Endothelial cell of umbilical vein (primary cell): ENCODE results near the gene DOCK6. TPM values are rescaled to one million over a fixed set of nuclear protein-coding genes. Genes with fewer than 3 reads are reported as not detected.
A peak's percentile ranks its signal among the peaks of the same experiment; 100 is the strongest.

Source experiments
- BruUV-seq: library from RNA; stranded (reverse); fragments of 400-500 nt; replicated peaks from 2 replicates; lab custom pipeline; 2021; lab: Mats Ljungman, UMichigan
- CTCF ChIA-PET: fragments of 300-600, 350-600 bp; sonication (Branson Sonifier 250); formaldehyde crosslinking; loops from one replicate; lab custom pipeline; 2021; ENCODE audit warnings: antibody characterized with exemption, inconsistent platforms; lab: Charles Lee
- POLR2A ChIA-PET: fragments of 300-600, 350-600 bp; sonication (Branson Sonifier 250); formaldehyde crosslinking; loops from one replicate; lab custom pipeline; 2021; ENCODE audit warnings: antibody characterized with exemption, inconsistent platforms; lab: Charles Lee
- DNase-seq: peaks from one replicate; pipeline ENCODE4 v3.0.0-alpha.2; 2011; ENCODE audit warnings: low read depth, low spot score
- FAIRE-seq: peaks from 2 replicates; lab custom pipeline; 2011; peaks lifted over from hg19 to GRCh38; lab: Jason Lieb, UNC
- H2AFZ ChIP-seq: 2 replicates; pipeline ENCODE4 v1.6.0; 2012; ENCODE audit warnings: low read depth, low read length, control low read depth, inconsistent platforms
- H3K27ac ChIP-seq: 2 replicates; pipeline ENCODE4 v1.5.1; 2011; ENCODE audit warnings: low read depth, mild to moderate bottlenecking, control low read depth, low read length, moderate library complexity; ENCODE audit not compliant: insufficient read depth
- H3K27me3 ChIP-seq, 2 experiments: 2 replicates each; pipeline versions ENCODE4 v1.6.0 to v1.6.1; 2011; ENCODE audit warnings: low read length in 2 of 2, mixed read lengths in 1 of 2; ENCODE audit not compliant: control insufficient read depth in 2 of 2, insufficient read depth in 2 of 2
- H3K36me3 ChIP-seq, 2 experiments: 2 replicates in 1 of 2; 3 replicates in 1 of 2; pipeline ENCODE4 v1.5.1; 2011; ENCODE audit warnings: low read length in 2 of 2, mild to moderate bottlenecking in 1 of 2, moderate library complexity in 1 of 2; ENCODE audit not compliant: control insufficient read depth in 2 of 2, insufficient read depth in 2 of 2; ENCODE audit errors: extremely low read depth in 1 of 2
- H3K4me1 ChIP-seq: 3 replicates; pipeline ENCODE4 v1.5.1; 2011; ENCODE audit warnings: mild to moderate bottlenecking, low read length; ENCODE audit not compliant: control insufficient read depth, insufficient read depth; ENCODE audit errors: extremely low read depth
- H3K4me2 ChIP-seq: 2 replicates; pipeline ENCODE4 v1.6.1; 2011; ENCODE audit warnings: low read length, control low read depth, mixed read lengths; ENCODE audit not compliant: insufficient read depth
- H3K4me3 ChIP-seq, 3 experiments: fragments of 200-600 bp in 1 of 3; sonication (generic), shearing (Covaris generic) in 1 of 3; replicated peaks in 1 of 3; 2 replicates each; pipeline ENCODE4 v1.5.1; 2011 to 2016; ENCODE audit warnings: control low read depth in 3 of 3, low read length in 3 of 3, mild to moderate bottlenecking in 2 of 3, inconsistent platforms in 1 of 3, low read depth in 1 of 3, moderate library complexity in 1 of 3; ENCODE audit not compliant: insufficient read depth in 1 of 3
- H3K79me2 ChIP-seq: 2 replicates; pipeline ENCODE4 v1.6.0; 2012; ENCODE audit warnings: low read length, inconsistent platforms; ENCODE audit not compliant: control insufficient read depth, insufficient read depth
- H3K9ac ChIP-seq: replicated peaks from 2 replicates; pipeline ENCODE3; 2011; ENCODE audit warnings: low read length, control low read depth; ENCODE audit not compliant: insufficient read depth; ENCODE audit errors: extremely low read depth
- H3K9me1 ChIP-seq: replicated peaks from 3 replicates; pipeline ENCODE4 v1.6.0; 2011; ENCODE audit warnings: mild to moderate bottlenecking, low read length; ENCODE audit not compliant: control insufficient read depth, insufficient read depth; ENCODE audit errors: extremely low read depth
- H3K9me3 ChIP-seq: replicated peaks from 2 replicates; pipeline ENCODE4 v1.5.1; 2012; ENCODE audit warnings: low read length, inconsistent platforms; ENCODE audit not compliant: control insufficient read depth, insufficient read depth
- H4K20me1 ChIP-seq: replicated peaks from 2 replicates; pipeline ENCODE3; 2011; ENCODE audit warnings: mild to moderate bottlenecking, low read length; ENCODE audit not compliant: control insufficient read depth, insufficient read depth; ENCODE audit errors: extremely low read depth
- CTCF ChIP-seq, 2 donors: IDR thresholded peaks; 1 replicate in 1 of 2; 2 replicates in 1 of 2; pipeline ENCODE4 v1.5.1; 2011; ENCODE audit warnings: low read length in 2 of 2, mild to moderate bottlenecking in 2 of 2, moderate library complexity in 2 of 2, control low read depth in 1 of 2, inconsistent platforms in 1 of 2, low read depth in 1 of 2; ENCODE audit not compliant: insufficient read depth in 1 of 2; ENCODE audit errors: extremely low read depth in 1 of 2
- EZH2 ChIP-seq: IDR thresholded peaks from 2 replicates; pipeline ENCODE4 v1.6.1; 2012; ENCODE audit warnings: borderline replicate concordance, low read depth, mild to moderate bottlenecking, moderate library complexity, low read length, inconsistent platforms; ENCODE audit not compliant: severe bottlenecking
- FOS ChIP-seq: IDR thresholded peaks from 2 replicates; pipeline ENCODE4 v1.6.1; 2011; ENCODE audit warnings: mild to moderate bottlenecking, low read length, moderate library complexity, borderline replicate concordance; ENCODE audit not compliant: insufficient read depth
- GATA2 ChIP-seq: IDR thresholded peaks from 2 replicates; pipeline ENCODE4 v1.7.0; 2011; ENCODE audit warnings: low read depth, mild to moderate bottlenecking, moderate library complexity, mixed read lengths, low read length; ENCODE audit not compliant: insufficient read length, insufficient read depth
- JUN ChIP-seq: IDR thresholded peaks from 2 replicates; pipeline ENCODE4 v1.6.1; 2011; ENCODE audit warnings: borderline replicate concordance, low read depth; ENCODE audit not compliant: insufficient read length, insufficient read depth
- MAX ChIP-seq: IDR thresholded peaks from 2 replicates; pipeline ENCODE4 v1.6.1; 2011; ENCODE audit not compliant: insufficient read depth, insufficient read length
- MYC ChIP-seq: IDR thresholded peaks from one replicate; pipeline ENCODE4 v1.6.1; 2011; ENCODE audit warnings: mild to moderate bottlenecking, low read depth, low read length
- POLR2A ChIP-seq: IDR thresholded peaks from 2 replicates; pipeline ENCODE4 v1.6.1; 2012; ENCODE audit warnings: low read depth, mild to moderate bottlenecking, control low read depth, low read length
- POLR2AphosphoS5 ChIP-seq: IDR thresholded peaks from 2 replicates; pipeline ENCODE4 v1.6.1; 2012; ENCODE audit warnings: low read depth, mild to moderate bottlenecking, control low read depth, low read length, moderate library complexity; ENCODE audit not compliant: insufficient read depth
- dilution Hi-C: fragments of 300-500 bp; cut with MboI; formaldehyde crosslinking; loops from one replicate; pipeline ENCODE4 v1.15.0; 2019; ENCODE audit warnings: low sequenced_read_pairs; ENCODE audit not compliant: extremely low pct_ligation_motif_present
- intact Hi-C: fragments of 100-400 bp; cut with micrococcal nuclease; formaldehyde crosslinking; loops from one replicate; pipeline ENCODE4 v1.10.0; 2022
- polyA plus RNA-seq, 4 experiments: library from polyadenylated mRNA; depleted of rRNA in 3 of 4; stranded (reverse) in 3 of 4; unstranded in 1 of 4; fragments of >200 nt; gene quantifications; 2 replicates each; pipeline versions ENCODE4 v1.2.1 to v1.2.3, GENCODE V29; 2011 to 2012; ENCODE audit warnings: missing spikeins in 1 of 4
- total RNA-seq: library from RNA; stranded (reverse); gene quantifications from 2 replicates; pipeline ENCODE4 v1.2.3, GENCODE V29; 2021

DOCK6 gene
- total and polyA plus RNA-seq, 2 donors (not counting 3 experiments of a cell fraction or from before 2014, with no cell fraction given) = 126 to 334 TPM

- intact Hi-C loops (loop anchor here (2.0 kb wide), 2 partner anchors 17 to 53 kb away; no protein-coding TSS in a partner anchor), dilution Hi-C loops (no loop called here)
- Histone ChIP-seq H3K9me3 (no peaks in the 10 kb centered on the region), H3K27me3 (no peaks in the 10 kb centered on the region), H3K4me3 (no peak overlapping the region), H3K9ac (no peak overlapping the region), H3K27ac (no peak overlapping the region), H4K20me1 (no peaks in the 10 kb centered on the region), H3K79me2 (peaks cover 34% of the 10 kb centered on the region), H3K4me1 (peaks cover 19% of the 10 kb centered on the region), H3K4me2 (peak overlapping the region; percentile 67), H2AFZ (no peak overlapping the region), H3K36me3 (peaks cover 12 to 23% of the 10 kb centered on the region in 2 experiments), H3K9me1 (no peaks in the 10 kb centered on the region)
- no peak for TF ChIP-seq POLR2A
- TF ChIP-seq MAX = no peak
- no peak for TF ChIP-seq POLR2AphosphoS5
- TF ChIP-seq MYC = no peak
- no peak for TF ChIP-seq JUN
- no peak for TF ChIP-seq GATA2
- TF ChIP-seq FOS = no peak
- no peak for TF ChIP-seq CTCF (IDR thresholded peaks at IDR 0.05; ENCODE audit: extremely low read depth in 1 of 2, insufficient read depth in 1 of 2, low read depth in 1 of 2, low read length in 2 of 2)
- no peak for TF ChIP-seq EZH2
- no peak for DNase-seq
- no TSS peak for BruUV-seq
- no peak for FAIRE-seq
- ChIA-PET CTCF (interaction anchor here (2.0 kb wide), 1 partner anchor 69 kb away, joined by 6 read pairs; no protein-coding TSS in a partner anchor), POLR2A (no interaction called here)
These were observed 66.6 kb downstream of the DOCK6 start for GRCh38 chr19:11195681-11196080.
